Frontal cortex (tissue), 4 donors: ENCODE results near the gene AGXT2. TPM values are rescaled to one million over a fixed set of nuclear protein-coding genes. Genes with fewer than 3 reads are reported as not detected.
"Not testable (repeated sequence)": the region's sequence is repeated elsewhere in the genome, so short reads cannot be mapped to it uniquely, and the experiment has no call there.

Experiments
- DNase-seq, 2 donors: peaks; one replicate each; pipeline ENCODE4 v3.0.0; 2012; ENCODE audit warnings: low spot score in 2 of 2
- FAIRE-seq: peaks from 2 replicates; lab custom pipeline; 2012; peaks lifted over from hg19 to GRCh38; lab: Jason Lieb, UNC
- total RNA-seq: library from RNA; depleted of rRNA; stranded (reverse); fragments of >200 nt; gene quantifications from one replicate; pipeline ENCODE4 v1.2.3, GENCODE V29; 2014
- donor health status: control.
- donor health status: control.
- donor health status: control.

Gene AGXT2
- total RNA-seq, 1 donor from 2014 or later = not detected

DNA sequence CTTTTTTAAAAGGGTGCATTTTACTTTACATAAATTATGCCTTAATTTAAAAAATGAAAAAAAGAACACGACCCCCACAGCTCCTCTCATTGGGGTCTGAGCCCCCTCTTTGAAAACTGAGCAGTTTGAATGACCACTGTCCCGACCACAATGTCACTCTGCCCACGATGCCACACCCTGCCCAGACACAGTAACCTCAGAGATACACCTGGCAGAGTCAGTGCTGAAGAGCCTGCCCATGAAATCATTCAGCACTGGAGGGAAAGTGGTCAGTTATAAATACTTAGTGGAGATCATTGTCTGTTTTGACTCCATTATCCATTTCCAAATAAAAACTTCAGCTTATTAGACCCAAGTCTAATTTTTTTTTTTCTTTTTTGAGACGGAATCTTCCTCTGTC lies 69.1 kb downstream of the AGXT2 start:
- no peak for FAIRE-seq
- no peak for DNase-seq

DNA sequence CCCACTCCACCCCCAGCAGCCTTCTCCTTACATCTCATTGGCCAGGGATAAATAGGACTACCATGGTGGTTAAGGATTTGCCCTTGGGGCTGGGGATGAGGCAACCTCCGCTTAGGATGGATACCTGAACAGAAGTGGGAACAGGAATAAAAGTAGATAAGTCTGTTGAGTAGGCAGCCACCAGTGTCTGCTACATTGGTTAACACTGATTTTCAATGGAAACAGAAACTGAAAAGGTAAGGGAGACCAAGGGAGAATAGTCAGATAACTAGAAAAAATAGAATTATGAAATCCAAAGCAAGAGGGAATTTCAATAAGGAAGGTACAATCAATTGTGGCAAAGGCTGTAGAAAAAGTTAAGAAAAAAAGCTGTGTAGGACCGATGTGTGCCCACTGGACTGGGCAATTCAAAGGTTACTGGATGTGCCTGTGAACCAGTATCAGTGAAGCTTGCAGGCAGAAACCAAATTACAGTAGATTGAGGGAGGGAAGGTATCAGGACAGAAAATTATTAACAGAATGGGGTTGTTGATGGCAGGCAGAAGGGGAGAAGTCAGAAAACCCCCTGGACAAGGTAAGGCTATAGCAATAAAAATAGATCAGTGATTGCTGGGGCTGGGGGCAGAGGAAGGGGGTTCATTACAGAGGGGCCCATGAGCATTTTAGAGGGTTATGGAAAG lies 69.7 kb downstream of the AGXT2 start:
- DNase-seq (no peak), FAIRE-seq (no peak)

DNA sequence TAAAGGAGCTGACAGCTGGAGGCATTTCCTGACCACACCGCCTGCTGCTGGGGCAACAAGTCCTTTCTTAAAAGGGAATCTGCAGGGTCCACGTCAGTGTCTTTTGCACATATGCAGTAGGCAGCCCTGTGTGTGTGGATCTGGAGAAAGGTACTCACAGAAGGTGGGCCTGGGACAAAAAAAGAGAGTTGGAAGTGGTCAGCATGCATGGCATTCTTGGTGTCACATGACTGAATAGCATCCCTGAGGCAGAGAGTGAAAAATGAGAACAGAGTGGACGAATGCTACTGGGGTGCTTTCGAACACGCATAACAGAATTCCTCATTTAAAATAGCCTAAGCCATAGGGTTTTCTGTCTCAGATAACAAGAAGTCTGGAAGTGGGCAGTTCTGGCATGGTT lies 71.4 kb downstream of the AGXT2 start:
- DNase-seq (no peak), FAIRE-seq (no peak)

DNA sequence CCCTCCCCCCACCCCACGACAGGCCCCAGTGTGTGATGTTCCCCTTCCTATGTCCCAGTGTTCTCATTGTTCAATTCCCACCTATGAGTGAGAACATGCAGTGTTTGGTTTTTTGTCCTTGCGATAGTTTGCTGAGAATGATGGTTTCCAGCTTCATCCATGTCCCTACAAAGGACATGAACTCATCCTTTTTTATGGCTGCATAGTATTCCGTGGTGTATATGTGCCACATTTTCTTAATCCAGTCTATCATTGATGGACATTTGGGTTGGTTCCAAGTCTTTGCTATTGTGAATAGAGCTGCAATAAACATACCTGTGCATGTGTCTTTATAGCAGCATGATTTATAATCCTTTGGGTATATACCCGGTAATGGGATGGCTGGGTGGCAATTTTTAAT lies 76.1 kb downstream of the AGXT2 start:
- FAIRE-seq = not testable (repeated sequence)

DNA sequence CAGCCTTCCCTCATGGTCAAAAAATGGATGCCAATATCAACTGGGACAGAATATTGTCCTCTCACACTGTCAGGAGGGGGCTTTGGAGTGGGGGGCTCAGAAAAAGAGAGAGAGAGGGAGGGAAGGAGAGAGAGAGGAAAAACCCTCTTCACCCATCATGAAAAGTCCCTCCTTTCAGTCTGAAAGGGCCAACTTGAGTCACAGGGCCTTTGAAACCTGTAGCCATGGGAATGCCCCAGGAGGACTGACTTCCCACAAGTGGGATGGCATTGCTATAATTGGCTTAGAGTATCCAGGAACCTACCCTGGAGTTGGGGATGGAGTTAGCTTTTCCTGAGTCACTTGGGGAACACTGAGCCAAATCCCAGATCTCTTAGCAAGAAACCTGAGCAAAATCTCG lies 77.2 kb downstream of the AGXT2 start:
- FAIRE-seq = no peak

More for the DNA sequence above, 76.1 kb downstream of the AGXT2 start:
- DNase-seq = not testable (repeated sequence)

DNA sequence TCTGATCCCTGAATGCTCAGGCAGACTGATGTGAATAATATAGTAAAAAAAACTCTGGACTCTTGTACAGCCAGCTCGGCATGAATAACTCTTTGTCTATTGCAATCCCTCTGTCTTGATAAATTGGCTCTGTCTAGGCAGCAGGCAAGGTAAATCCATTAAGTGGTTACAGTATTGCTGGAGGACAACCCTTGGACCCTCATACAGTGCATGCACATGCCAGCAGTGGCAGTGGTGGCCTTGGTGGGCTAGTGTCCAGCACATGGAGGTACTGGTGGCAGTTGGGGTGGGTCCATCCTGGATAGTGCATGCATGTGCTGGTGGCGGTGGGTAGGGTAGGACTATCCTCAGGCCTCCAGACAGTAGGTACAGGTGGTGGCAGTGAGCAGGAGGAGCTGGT lies 79.5 kb downstream of the AGXT2 start:
- DNase-seq (no peak), FAIRE-seq (no peak)

More for the DNA sequence above, 77.2 kb downstream of the AGXT2 start:
- no peak for DNase-seq

DNA sequence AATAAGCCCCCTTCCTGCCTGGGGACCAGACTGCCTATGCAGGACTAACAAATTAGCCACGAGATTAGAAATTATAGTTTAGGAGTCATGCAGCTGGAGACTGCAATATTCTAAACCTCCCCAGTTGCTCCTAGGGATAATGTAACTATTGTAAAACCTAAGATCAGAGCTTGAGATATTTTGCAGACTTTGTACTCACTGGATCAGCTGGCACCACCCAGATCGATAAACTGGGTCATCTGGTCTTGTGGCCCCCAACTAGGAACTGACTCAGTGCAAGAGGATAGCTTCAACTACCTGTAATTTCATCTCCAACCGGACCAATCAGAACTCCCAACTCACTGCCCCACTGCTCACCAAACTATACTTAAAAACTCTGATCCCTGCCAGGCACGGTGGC lies 80.2 kb downstream of the AGXT2 start:
- FAIRE-seq = no peak

DNA sequence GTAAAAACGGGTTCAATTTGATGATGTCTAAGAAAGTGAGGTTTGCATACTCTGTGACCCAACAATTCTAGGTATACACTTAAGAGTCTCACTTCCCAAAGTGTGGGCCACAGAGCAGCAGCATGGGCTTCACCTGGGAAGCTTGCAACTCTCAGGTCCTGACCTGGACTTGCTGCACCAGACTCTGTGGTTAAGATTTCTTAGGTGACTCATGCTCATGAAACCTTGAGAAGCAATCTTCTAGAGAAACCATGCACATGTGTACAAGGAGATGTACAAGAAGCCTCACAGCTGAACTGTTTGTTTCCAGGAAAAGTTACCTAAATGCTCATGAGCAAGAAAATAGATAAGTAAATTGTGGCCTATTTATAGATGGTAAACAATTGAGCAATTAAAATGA lies 88.4 kb downstream of the AGXT2 start:
- DNase-seq (no peak), FAIRE-seq (no peak)

More for the DNA sequence above, 80.2 kb downstream of the AGXT2 start:
- no peak for DNase-seq

DNA sequence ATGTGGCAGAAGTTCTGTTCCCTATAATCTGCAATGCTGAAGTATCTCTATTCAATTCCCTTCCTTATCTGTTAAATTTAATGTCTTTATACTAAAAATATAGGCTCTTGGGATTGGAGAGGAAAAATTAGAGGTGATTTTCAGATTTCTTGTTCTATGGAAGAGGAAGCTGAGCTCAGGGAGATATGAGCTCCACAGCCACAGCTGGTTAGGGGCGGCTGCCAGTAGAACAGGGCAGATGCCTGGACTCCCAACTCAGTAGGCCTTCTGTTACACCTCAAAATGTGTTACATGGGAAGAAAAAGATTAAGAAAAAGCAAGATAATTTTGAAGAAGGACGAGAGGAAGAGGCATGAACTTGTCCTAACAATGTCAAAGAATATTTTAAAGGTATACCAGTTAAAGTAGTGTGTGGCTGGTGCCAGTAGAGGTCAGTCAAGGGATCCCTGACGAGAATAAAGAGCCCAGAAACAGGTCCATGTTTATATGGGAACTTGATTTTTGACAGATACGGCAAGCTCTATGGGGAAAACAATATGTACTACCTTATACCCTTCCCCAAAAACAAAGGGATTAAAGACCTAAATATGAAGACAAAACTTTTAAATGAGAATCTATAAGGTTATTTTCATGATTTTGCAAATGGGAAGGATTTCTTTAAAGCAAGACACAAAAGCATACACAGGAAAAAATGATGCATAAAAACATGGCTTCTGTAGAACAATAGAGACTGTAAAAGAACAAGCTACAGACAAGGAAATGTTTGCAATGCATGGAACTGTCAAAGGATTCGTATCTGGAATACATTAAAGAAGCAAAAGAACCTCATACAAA lies 89.7 kb downstream of the AGXT2 start:
- DNase-seq (peak in 1 of 2 donors; percentile 18), FAIRE-seq (no peak)

DNA sequence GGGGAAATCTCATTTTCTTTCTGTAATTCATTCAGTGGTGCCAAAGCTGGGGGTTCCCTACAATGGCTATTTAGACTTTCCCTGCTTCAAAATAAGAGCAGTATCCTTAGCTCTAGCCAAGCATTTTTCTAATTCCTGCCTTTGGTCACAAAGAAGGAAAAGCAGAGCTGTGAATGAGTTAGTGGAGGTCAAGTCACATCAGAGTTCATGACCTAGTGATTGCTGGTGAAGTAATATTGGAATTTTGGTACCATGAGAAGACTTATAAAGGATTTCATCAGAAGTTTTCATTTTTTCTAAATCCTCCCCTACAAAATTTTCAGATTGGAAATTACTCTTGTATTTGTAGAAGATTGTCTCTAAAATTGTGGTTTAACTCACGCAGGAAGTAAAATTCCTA lies 90.4 kb downstream of the AGXT2 start:
- DNase-seq = no peak
- no peak for FAIRE-seq

Other genes with a start within 250 kb of the AGXT2 start
- gene TTC23L, start 208.8 kb downstream of the AGXT2 start, total RNA-seq = 5.7 TPM
- 44.0 TPM for gene RAD1, start 132.4 kb downstream of the AGXT2 start, total RNA-seq
- gene BRIX1, start 132.2 kb downstream of the AGXT2 start, total RNA-seq = 47.7 TPM
- 21.2 TPM for gene DNAJC21, start 118.4 kb downstream of the AGXT2 start, total RNA-seq
- 1.2 TPM for gene PRLR, start 182.5 kb upstream of the AGXT2 start, total RNA-seq